Mucosa of gallbladder (tissue), 1 donor: ENCODE measurements around the gene COX7C. TPM values are rescaled to one million over a fixed set of nuclear protein-coding genes. Genes with fewer than 3 reads are reported as not detected.

Experiments used
- DNase-seq: peaks from one replicate; pipeline ENCODE4 v3.0.0-alpha.2; 2020; ENCODE audit warnings: low spot score
- total RNA-seq: library from RNA; stranded (reverse); gene quantifications from one replicate; pipeline ENCODE4 v1.2.1, GENCODE V29; 2021
- donor health status: DM: no; HTN: no; CAD: no.

COX7C gene
- total RNA-seq, 1 donor from 2014 or later = 644 TPM

- no peak for DNase-seq
Observed at GRCh38 chr5:86664173-86664572, 46.4 kb downstream of the COX7C start.

- DNase-seq = no peak
Observed at GRCh38 chr5:86665984-86666760, 48.4 kb downstream of the COX7C start.

GRCh38 chr5:86666981-86667380 is 49.2 kb downstream of the COX7C start:
- no peak for DNase-seq
